ENCODE measurements around the gene CSNK1A1L. TPM values are rescaled to one million over a fixed set of nuclear protein-coding genes. Genes with fewer than 3 reads are reported as not detected.

The CSNK1A1L gene
- total RNA-seq, 1 experiment from 2014 or later: not detected

Other genes starting within 250 kb of the CSNK1A1L start
- 1.2 TPM in 2 replicates for gene SMAD9, start 185.4 kb downstream of the CSNK1A1L start, total RNA-seq (2022)
- 62.0 and 66.8 TPM in 2 replicates for gene ALG5, start 106.3 kb downstream of the CSNK1A1L start, total RNA-seq (2022)
- 120 and 122 TPM in 2 replicates for gene EXOSC8, start 104.9 kb downstream of the CSNK1A1L start, total RNA-seq (2022)
- 77.5 and 77.7 TPM in 2 replicates for gene SUPT20H, start 46.0 kb downstream of the CSNK1A1L start, total RNA-seq (2022)

Data from Caco-2 (cell line).